ENCODE data around the gene ARHGEF11. TPM values are rescaled to one million over a fixed set of nuclear protein-coding genes. Genes with fewer than 3 reads are reported as not detected.

Gene ARHGEF11
- total and polyA plus RNA-seq, 12 donors, result 10.4 to 34.5 (median 26.8) TPM

DNA sequence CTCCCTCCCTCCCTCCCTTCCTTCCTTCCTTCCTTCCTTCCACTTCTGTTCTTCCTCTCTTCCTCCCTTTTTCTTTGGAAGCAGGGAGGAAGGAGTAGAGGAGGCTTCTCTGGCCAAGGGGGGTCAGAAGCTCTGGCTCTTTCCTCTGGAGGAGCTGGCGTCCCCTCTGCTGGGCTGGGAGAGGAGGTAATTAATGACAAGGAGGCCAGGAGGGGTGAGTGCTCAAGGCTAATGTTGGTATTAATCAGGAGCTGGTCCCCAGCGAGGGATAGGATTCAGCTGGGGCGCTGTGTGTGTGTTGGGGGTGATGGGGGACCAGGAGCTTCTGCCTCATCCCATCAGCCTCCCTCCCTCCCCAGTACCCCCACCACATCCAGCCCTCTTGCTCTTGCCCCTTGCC is 158.2 kb downstream of the ARHGEF11 start:
- no peaks in the 10 kb centered on the region for H3K36me3 ChIP-seq
- ATAC-seq (no peak), DNase-seq (no peak)
- H3K4me1 ChIP-seq, result peaks cover 0 to 27% (median 10%) of the 10 kb centered on the region in 9 donors
- intact Hi-C loops (cut with DNase I), result loop anchor here in 7 of 10 donors (5.0 to 10.0 kb wide), 4 partner anchors 50 to 193 kb away; partner anchors contain the start of genes ISG20L2 (in 3 of the 7) and METTL25B (in 3 of the 7)
- TF ChIP-seq, protein P1, sequence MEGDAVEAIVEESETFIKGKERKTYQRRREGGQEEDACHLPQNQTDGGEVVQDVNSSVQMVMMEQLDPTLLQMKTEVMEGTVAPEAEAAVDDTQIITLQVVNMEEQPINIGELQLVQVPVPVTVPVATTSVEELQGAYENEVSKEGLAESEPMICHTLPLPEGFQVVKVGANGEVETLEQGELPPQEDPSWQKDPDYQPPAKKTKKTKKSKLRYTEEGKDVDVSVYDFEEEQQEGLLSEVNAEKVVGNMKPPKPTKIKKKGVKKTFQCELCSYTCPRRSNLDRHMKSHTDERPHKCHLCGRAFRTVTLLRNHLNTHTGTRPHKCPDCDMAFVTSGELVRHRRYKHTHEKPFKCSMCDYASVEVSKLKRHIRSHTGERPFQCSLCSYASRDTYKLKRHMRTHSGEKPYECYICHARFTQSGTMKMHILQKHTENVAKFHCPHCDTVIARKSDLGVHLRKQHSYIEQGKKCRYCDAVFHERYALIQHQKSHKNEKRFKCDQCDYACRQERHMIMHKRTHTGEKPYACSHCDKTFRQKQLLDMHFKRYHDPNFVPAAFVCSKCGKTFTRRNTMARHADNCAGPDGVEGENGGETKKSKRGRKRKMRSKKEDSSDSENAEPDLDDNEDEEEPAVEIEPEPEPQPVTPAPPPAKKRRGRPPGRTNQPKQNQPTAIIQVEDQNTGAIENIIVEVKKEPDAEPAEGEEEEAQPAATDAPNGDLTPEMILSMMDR (IDR thresholded peaks at IDR 0.05), result no peak
- peaks cover 0 to 14% (median 0%) of the 10 kb centered on the region in 7 donors for H3K27me3 ChIP-seq
- H3K9me3 ChIP-seq, result no peaks in the 10 kb centered on the region
- no peak overlapping the region for H3K4me3 ChIP-seq
- H3K27ac ChIP-seq, result no peak overlapping the region
- 33 to 42% methylated on average over 3 of the region's 3 CpGs for WGBS, 2 donors

DNA sequence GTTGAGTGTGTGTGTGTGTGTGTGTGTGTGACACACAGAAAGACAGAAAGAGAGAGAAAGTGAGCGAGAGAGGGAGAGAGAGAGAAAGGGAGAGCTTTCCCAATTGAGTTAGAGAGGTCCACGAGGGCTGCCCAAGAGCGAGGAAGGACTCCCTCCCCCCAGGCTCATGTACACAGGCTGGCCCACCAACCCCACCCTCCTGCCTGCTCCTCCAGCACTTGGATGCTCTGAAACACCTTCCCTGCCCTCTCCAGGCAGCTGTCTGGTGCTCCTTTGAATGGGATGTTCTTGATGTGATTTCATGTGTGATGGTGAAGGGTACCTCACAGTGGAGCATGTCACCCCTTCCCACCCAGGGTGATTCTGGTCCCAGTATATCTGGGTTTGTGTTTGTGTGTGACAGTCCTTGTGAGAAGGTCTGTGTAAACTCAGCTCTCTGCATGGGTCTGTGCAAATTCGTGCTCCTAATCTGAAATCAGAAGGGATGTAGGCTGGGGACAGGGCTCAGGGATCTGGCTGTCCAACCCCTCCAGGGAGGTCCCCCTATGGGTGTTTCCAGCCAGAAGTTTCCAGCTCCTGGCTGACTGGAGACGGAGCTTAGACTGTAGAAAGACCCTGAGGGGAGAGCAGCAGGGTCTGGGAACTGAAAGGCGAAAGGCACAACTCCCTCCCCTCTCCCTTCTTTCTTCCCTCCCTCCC is 158.8 kb downstream of the ARHGEF11 start:
- Histone ChIP-seq H3K4me3 (no peak overlapping the region), H3K27me3 (peaks cover 0 to 16% (median 0%) of the 10 kb centered on the region in 7 donors), H3K9me3 (no peaks in the 10 kb centered on the region), H3K27ac (no peak overlapping the region), H3K36me3 (no peaks in the 10 kb centered on the region), H3K4me1 (peaks cover 0 to 23% (median 6%) of the 10 kb centered on the region in 9 donors)
- WGBS, 2 donors, result 43 to 48% methylated on average over 6 of the region's 6 CpGs
- intact Hi-C loops (cut with DNase I), result loop anchor here in 7 of 10 donors (5.0 to 10.0 kb wide), 4 partner anchors 49 to 192 kb away; partner anchors contain the start of genes ISG20L2 (in 3 of the 7) and METTL25B (in 3 of the 7)
- ATAC-seq, result no peak
- TF ChIP-seq, protein P1 (IDR thresholded peaks at IDR 0.05), result no peak
- no peak for DNase-seq

DNA sequence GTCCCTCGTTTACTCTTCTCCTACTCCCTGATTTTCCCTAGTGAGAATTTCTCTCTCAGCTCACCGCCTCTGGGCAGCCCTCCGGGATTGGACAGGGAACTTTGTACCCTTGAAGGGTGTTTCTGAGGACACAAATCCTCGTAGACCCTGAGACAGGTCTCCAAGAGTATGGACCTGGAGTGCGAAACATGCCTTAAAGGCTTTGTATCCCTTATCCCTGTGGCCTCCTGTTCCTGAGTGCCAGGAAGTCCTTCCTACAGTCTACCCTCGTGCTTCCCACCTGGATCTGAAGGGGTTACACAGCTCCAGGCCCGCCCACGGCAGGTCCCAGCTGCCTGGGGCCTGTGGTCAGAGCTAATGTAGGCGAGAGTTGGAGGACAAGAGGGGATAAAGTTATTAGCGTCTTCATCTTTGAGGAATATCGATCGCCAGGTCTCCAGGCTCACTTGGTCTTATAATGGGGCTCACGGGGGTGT is 159.6 kb downstream of the ARHGEF11 start:
- 67 to 70% methylated on average over 13 of the region's 13 CpGs for WGBS, 2 donors
- intact Hi-C loops (cut with DNase I), result loop anchor here in 7 of 10 donors (5.0 to 10.0 kb wide), 4 partner anchors 49 to 191 kb away; partner anchors contain the start of genes ISG20L2 (in 3 of the 7) and METTL25B (in 3 of the 7)

DNA sequence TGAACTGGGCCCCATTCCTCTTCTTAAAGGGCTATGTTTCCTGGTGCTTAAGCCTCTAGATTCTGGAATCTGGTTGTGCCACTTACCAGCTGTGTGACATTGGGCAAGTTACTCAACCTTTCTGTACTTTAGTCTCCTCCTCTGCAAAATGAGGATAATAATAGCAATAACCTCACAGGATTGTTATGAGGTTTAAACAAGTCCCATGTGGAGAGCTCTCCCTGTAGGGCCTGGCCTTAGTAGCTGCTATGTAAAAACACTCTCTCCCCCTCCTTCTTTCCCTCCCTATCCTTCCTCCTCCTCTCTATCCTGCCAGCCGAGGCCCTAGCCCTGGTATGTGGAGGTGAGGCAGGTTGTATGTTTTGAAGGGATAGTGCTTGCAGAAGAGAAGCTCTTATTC is 160.2 kb downstream of the ARHGEF11 start:
- Histone ChIP-seq H3K27ac (no peak overlapping the region), H3K27me3 (peaks cover 0 to 19% (median 6%) of the 10 kb centered on the region in 7 donors), H3K4me3 (no peak overlapping the region), H3K4me1 (peaks cover 0 to 21% (median 4%) of the 10 kb centered on the region in 9 donors), H3K9me3 (no peaks in the 10 kb centered on the region), H3K36me3 (no peaks in the 10 kb centered on the region)
- WGBS, 2 donors, result 35 to 41% methylated on average over 1 of the region's 1 CpG
- ATAC-seq (peak in 1 of 8 donors; percentile 15), DNase-seq (no peak)
- TF ChIP-seq, protein P1 (IDR thresholded peaks at IDR 0.05), result no peak
- intact Hi-C loops (cut with DNase I), result loop anchor here in 7 of 10 donors (5.0 to 10.0 kb wide), 4 partner anchors 48 to 191 kb away; partner anchors contain the start of genes ISG20L2 (in 3 of the 7) and METTL25B (in 3 of the 7)

More for the DNA sequence above, 159.6 kb downstream of the ARHGEF11 start:
- H3K36me3 ChIP-seq, result no peaks in the 10 kb centered on the region
- TF ChIP-seq, protein P1 (IDR thresholded peaks at IDR 0.05), result no peak
- H3K27ac ChIP-seq, result no peak overlapping the region
- DNase-seq, result no peak
- ATAC-seq, result no peak
- H3K4me3 ChIP-seq, result no peak overlapping the region
- peaks cover 0 to 16% (median 5%) of the 10 kb centered on the region in 7 donors for H3K27me3 ChIP-seq
- no peaks in the 10 kb centered on the region for H3K9me3 ChIP-seq
- peaks cover 0 to 23% (median 4%) of the 10 kb centered on the region in 9 donors for H3K4me1 ChIP-seq

Small RNA genes lying within 50 kb of the gene (microRNA-seq; reads per million reads assigned to microRNA genes)
- 0.60 to 1.0 reads per million in 2 donors for gene MIR765

Other genes with a start within 250 kb of the ARHGEF11 start
- gene SH2D2A, start 228.9 kb downstream of the ARHGEF11 start, total RNA-seq, result 1 to 10 TPM in 3 of 10 donors, under 1 TPM in 6, not detected in 1; 0.50 to 4.4 (median 0.80) TPM
- 1 to 10 TPM in 1 of 2 donors, under 1 TPM in 1; 0.96 to 1.0 TPM for gene SH2D2A, start 228.9 kb downstream of the ARHGEF11 start, polyA plus RNA-seq
- under 1 TPM; 0.04 to 0.20 (median 0.07) TPM for gene INSRR, start 186.6 kb downstream of the ARHGEF11 start, total RNA-seq
- under 1 TPM; 0.01 to 0.80 TPM for gene INSRR, start 186.6 kb downstream of the ARHGEF11 start, polyA plus RNA-seq
- gene NTRK1, start 184.9 kb downstream of the ARHGEF11 start, total RNA-seq, result 1 to 10 TPM in 4 of 10 donors, under 1 TPM in 6; 0.15 to 3.7 (median 0.69) TPM
- 1 to 10 TPM in 1 of 2 donors, under 1 TPM in 1; 0.28 to 1.5 TPM for gene NTRK1, start 184.9 kb downstream of the ARHGEF11 start, polyA plus RNA-seq
- 10 to 100 TPM in 2 of 10 donors, 1 to 10 TPM in 8; 3.8 to 12.4 (median 7.1) TPM for gene PEAR1, start 152.0 kb downstream of the ARHGEF11 start, total RNA-seq
- 10 to 100 TPM in 1 of 2 donors, 1 to 10 TPM in 1; 6.2 to 13.7 TPM for gene PEAR1, start 152.0 kb downstream of the ARHGEF11 start, polyA plus RNA-seq
- under 1 TPM in 3 of 10 donors, not detected in 7; 0.15 to 0.38 (median 0.35) TPM for gene LRRC71, start 125.1 kb downstream of the ARHGEF11 start, total RNA-seq
- under 1 TPM; 0.06 to 0.51 TPM for gene LRRC71, start 125.1 kb downstream of the ARHGEF11 start, polyA plus RNA-seq
- gene ETV3L, start 54.1 kb upstream of the ARHGEF11 start, total RNA-seq, result not detected
- not detected for gene ETV3L, start 54.1 kb upstream of the ARHGEF11 start, polyA plus RNA-seq
- gene ETV3, start 92.7 kb upstream of the ARHGEF11 start, total RNA-seq, result 10 to 100 TPM; 15.5 to 27.5 (median 21.4) TPM
- 1 to 10 TPM; 3.7 to 4.2 TPM for gene ETV3, start 92.7 kb upstream of the ARHGEF11 start, polyA plus RNA-seq

Data from heart right ventricle (tissue), 16 donors.